ENCODE results near the gene ZBTB7C.

GRCh38 chr18:48228301-48228715 lies 180.9 kb downstream of the ZBTB7C start:
- TF ChIP-seq CTCF (IDR thresholded peaks at IDR 0.05) (no peak), EZH2 (IDR thresholded peaks at IDR 0.05; ENCODE audit: borderline replicate concordance, insufficient read depth, low read depth, low read length, poor library complexity, severe bottlenecking) (no peak)

Measured in B cell (primary cell).